Stomach (tissue), 9 donors: ENCODE data around the gene UBR7. TPM values are rescaled to one million over a fixed set of nuclear protein-coding genes. Genes with fewer than 3 reads are reported as not detected.

ENCODE experiments used
- DNase-seq, 2 donors: peaks; one replicate each; pipeline versions ENCODE4 v3.0.0 to v3.0.0-alpha.2; 2013 to 2019
- H3K27ac ChIP-seq, 5 donors: fragments of 200-600 bp in 4 of 5; sonication (generic) in 4 of 5; one replicate each; pipeline ENCODE4 v1.5.1; 2013 to 2019; ENCODE audit warnings: mild to moderate bottlenecking in 1 of 5, moderate library complexity in 1 of 5
- H3K27me3 ChIP-seq, 3 donors: fragments of 200-600 bp; sonication (generic); one replicate each; pipeline ENCODE4 v1.5.1; 2017 to 2019; ENCODE audit warnings: mixed run types in 1 of 3
- H3K36me3 ChIP-seq, 4 donors: fragments of 200-600 bp; sonication (generic); 1 replicate in 3 of 4; 2 replicates in 1 of 4; pipeline ENCODE4 v1.5.1; 2016 to 2019
- H3K4me1 ChIP-seq, 4 donors: fragments of 200-600 bp; sonication (generic); one replicate each; pipeline ENCODE4 v1.5.1; 2016 to 2019
- H3K4me3 ChIP-seq, 4 donors: fragments of 200-600 bp; sonication (generic) in 3 of 4; one replicate each; pipeline ENCODE4 v1.5.1; 2016 to 2019; ENCODE audit warnings: mild to moderate bottlenecking in 1 of 4
- H3K9me3 ChIP-seq, 4 donors: fragments of 200-600 bp; sonication (generic); one replicate each; pipeline ENCODE4 v1.5.1; 2016 to 2019
- CTCF ChIP-seq, 7 experiments: fragments of 450-650 bp in 4 of 7; fragments of 200-600 bp in 3 of 7; sonication (generic) in 3 of 7; IDR thresholded peaks; one replicate each; pipeline ENCODE4 v1.5.1; 2016 to 2019; ENCODE audit warnings: antibody characterized with exemption in 7 of 7, control low read depth in 2 of 7, mild to moderate bottlenecking in 1 of 7
- EP300 ChIP-seq: sonication (generic); formaldehyde crosslinking; IDR thresholded peaks from one replicate; pipeline ENCODE4 v1.6.1; 2017; ENCODE audit warnings: antibody characterized with exemption
- POLR2A ChIP-seq, 4 donors: fragments of 450-650 bp; IDR thresholded peaks; one replicate each; pipeline ENCODE4 v1.6.1; 2016; ENCODE audit warnings: antibody characterized with exemption in 4 of 4, control low read depth in 2 of 4, mild to moderate bottlenecking in 1 of 4, moderate library complexity in 1 of 4
- POLR2AphosphoS5 ChIP-seq, 3 donors: sonication (generic); formaldehyde crosslinking; IDR thresholded peaks; one replicate each; pipeline ENCODE4 v1.6.1; 2016; ENCODE audit warnings: antibody characterized with exemption in 3 of 3
- WGBS, 5 donors: extraction: QIAGEN DNeasy Blood & Tissue Kit in 3 of 5; methylation state at CpG; one replicate each; pipeline versions ENCODE4 v1.1.5 to v1.1.7; 2013 to 2018; 5-methylcytosine and 5-hydroxymethylcytosine counted together
- intact Hi-C: fragments of 100-400 bp; cut with DNase I; formaldehyde crosslinking; loops from one replicate; pipeline ENCODE4 v1.15.1; 2023; ENCODE audit warnings: low total_unique reads
- polyA plus RNA-seq, 3 donors: library from polyadenylated mRNA; stranded (reverse); fragments of 200-250 nt; gene quantifications; one replicate each; pipeline ENCODE4 v1.2.3, GENCODE V29; 2013
- total RNA-seq, 5 donors: library from RNA; depleted of rRNA; stranded (reverse); fragments of >200 nt; gene quantifications; one replicate each; pipeline versions ENCODE4 v1.1.0 to v1.2.3, GENCODE V29; 2014 to 2016
- donor health status: healthy with polysubstance abuse.
- donor health status: Bipolar disorder and iron deficiency.
- donor health status: healthy.

The UBR7 gene
- total and polyA plus RNA-seq, 8 donors = 8.8 to 124 (median 16.0) TPM

GRCh38 chr14:93207468-93208308 lies 632 bp downstream of the UBR7 start:
- Histone ChIP-seq H3K4me3 (peak overlapping the region; percentile 68 to 89 (median 80)), H3K9me3 (no peaks in the 10 kb centered on the region), H3K4me1 (peaks cover 27 to 55% (median 41%) of the 10 kb centered on the region in 4 donors), H3K27me3 (no peaks in the 10 kb centered on the region), H3K27ac (peak overlapping the region; percentile 87 to 93 (median 90)), H3K36me3 (peaks cover 0 to 22% (median 21%) of the 10 kb centered on the region in 4 donors)
- TF ChIP-seq POLR2AphosphoS5 (IDR thresholded peaks at IDR 0.05) (no peak), CTCF (IDR thresholded peaks at IDR 0.05) (peak in 1 of 7 experiments; percentile 2)
- DNase-seq = peak; percentile 40 to 81
- 0 to 1% (median 0%) methylated on average over 23 of the region's 23 CpGs for WGBS, 5 donors
- intact Hi-C loops = no loop called here

GRCh38 chr14:93212432-93212831 lies 5.4 kb downstream of the UBR7 start:
- intact Hi-C loops = no loop called here
- 76 to 87% (median 80%) methylated on average over 3 of the region's 3 CpGs for WGBS, 5 donors
- H3K9me3 ChIP-seq = no peaks in the 10 kb centered on the region
- TF ChIP-seq POLR2A (IDR thresholded peaks at IDR 0.05) = no peak
- no peak for TF ChIP-seq CTCF (IDR thresholded peaks at IDR 0.05)
- no peak for TF ChIP-seq POLR2AphosphoS5 (IDR thresholded peaks at IDR 0.05)
- TF ChIP-seq EP300 = no peak
- no peak overlapping the region for H3K4me3 ChIP-seq
- H3K27ac ChIP-seq = no peak overlapping the region
- H3K27me3 ChIP-seq = no peaks in the 10 kb centered on the region
- H3K36me3 ChIP-seq = peaks cover 28 to 68% (median 68%) of the 10 kb centered on the region in 4 donors
- no peak for DNase-seq
- H3K4me1 ChIP-seq = peaks cover 21 to 29% (median 24%) of the 10 kb centered on the region in 4 donors

GRCh38 chr14:93214598-93214997 lies 7.5 kb downstream of the UBR7 start:
- H3K9me3 ChIP-seq = no peaks in the 10 kb centered on the region
- DNase-seq = no peak
- 53 to 67% (median 65%) methylated on average over 2 of the region's 2 CpGs for WGBS, 5 donors
- intact Hi-C loops = no loop called here
- H3K27ac ChIP-seq = no peak overlapping the region
- TF ChIP-seq EP300 (no peak), POLR2A (IDR thresholded peaks at IDR 0.05) (no peak), POLR2AphosphoS5 (IDR thresholded peaks at IDR 0.05) (no peak), CTCF (IDR thresholded peaks at IDR 0.05) (no peak)
- H3K27me3 ChIP-seq = no peaks in the 10 kb centered on the region
- H3K4me1 ChIP-seq = peaks cover 2 to 9% (median 5%) of the 10 kb centered on the region in 4 donors
- no peak overlapping the region for H3K4me3 ChIP-seq
- H3K36me3 ChIP-seq = peaks cover 30 to 90% (median 89%) of the 10 kb centered on the region in 4 donors

- Histone ChIP-seq H3K4me3 (no peak overlapping the region), H3K36me3 (peaks cover 60 to 100% (median 99%) of the 10 kb centered on the region in 4 donors), H3K27ac (no peak overlapping the region), H3K9me3 (no peaks in the 10 kb centered on the region), H3K4me1 (no peaks in the 10 kb centered on the region), H3K27me3 (no peaks in the 10 kb centered on the region)
- TF ChIP-seq POLR2AphosphoS5 (IDR thresholded peaks at IDR 0.05) (peak in 1 of 3 donors; percentile 24), POLR2A (IDR thresholded peaks at IDR 0.05) (no peak), CTCF (IDR thresholded peaks at IDR 0.05) (peak in 4 of 7 experiments; percentile 16 to 42 (median 36)), EP300 (no peak)
- WGBS, 5 donors = 39 to 50% (median 44%) methylated on average over 3 of the region's 3 CpGs
- DNase-seq = peak; percentile 59 to 86
- intact Hi-C loops = no loop called here
These were observed 12.2 kb downstream of the UBR7 start for GRCh38 chr14:93219103-93219726.
